ENCODE results near the gene GSDME. TPM values are rescaled to one million over a fixed set of nuclear protein-coding genes. Genes with fewer than 3 reads are reported as not detected.

GSDME gene
- total and polyA plus RNA-seq, 4 donors, result 12.0 to 53.6 (median 34.2) TPM

DNA sequence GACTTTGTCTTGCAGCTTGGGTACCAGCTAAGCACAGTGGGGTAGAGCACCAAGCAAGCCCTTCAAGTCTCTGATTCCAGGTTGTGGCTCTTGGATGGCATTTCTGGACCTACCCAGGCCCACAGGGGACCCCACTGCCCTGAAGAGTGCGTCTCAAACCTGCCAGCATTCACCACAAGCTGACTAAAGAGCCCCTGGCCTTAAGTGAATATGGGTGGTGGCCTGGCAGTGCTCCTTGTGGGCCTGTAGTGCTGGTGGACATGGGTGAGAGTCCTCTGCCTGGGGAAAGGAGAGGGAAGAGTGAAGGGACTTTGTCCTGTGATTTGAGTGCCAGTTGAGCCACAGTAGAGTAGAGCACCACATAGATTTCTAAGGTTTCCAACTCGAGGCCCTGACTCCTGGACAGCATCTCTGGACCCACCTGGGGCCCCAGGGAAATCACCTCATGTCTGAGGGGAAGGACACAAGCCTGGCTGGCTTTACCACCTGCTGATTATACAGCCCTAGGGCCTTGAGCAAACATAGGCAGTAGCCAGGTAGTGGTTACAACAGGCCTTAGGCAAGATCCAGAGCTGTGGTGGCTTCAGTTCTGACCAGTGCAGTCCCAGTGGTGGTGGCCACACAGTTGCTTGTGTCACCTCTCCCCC, 23.7 kb downstream of the GSDME start:
- no peak for DNase-seq (ENCODE audit: low read depth in 4 of 6, low spot score in 6 of 6)
- H3K27ac ChIP-seq (ENCODE audit: low read depth, low read length), result no peak overlapping the region
- H3K9me3 ChIP-seq (ENCODE audit: control insufficient read depth, insufficient read depth, low read length), result peaks cover 4% of the 10 kb centered on the region
- 86% methylated on average over 1 of the region's 2 CpGs for WGBS (ENCODE audit: insufficient coverage)
- H3K4me1 ChIP-seq (ENCODE audit: control insufficient read depth, insufficient read depth, low read length), result peaks cover 9% of the 10 kb centered on the region
- no peak overlapping the region for H3K4me3 ChIP-seq (ENCODE audit: low read depth, low read length)
- no peaks in the 10 kb centered on the region for H3K27me3 ChIP-seq (ENCODE audit: control insufficient read depth, insufficient read depth, low read length)
- H3K36me3 ChIP-seq (ENCODE audit: control insufficient read depth, insufficient read depth, low read length), result no peaks in the 10 kb centered on the region

GRCh38 chr7:24732646-24733413, 24.4 kb downstream of the GSDME start:
- H3K4me3 ChIP-seq (ENCODE audit: low read depth, low read length), result no peak overlapping the region
- no peak overlapping the region for H3K27ac ChIP-seq (ENCODE audit: low read depth, low read length)
- no peaks in the 10 kb centered on the region for H3K9me3 ChIP-seq (ENCODE audit: control insufficient read depth, insufficient read depth, low read length)
- H3K36me3 ChIP-seq (ENCODE audit: control insufficient read depth, insufficient read depth, low read length), result no peaks in the 10 kb centered on the region
- WGBS (ENCODE audit: insufficient coverage), result 81% methylated on average over 3 of the region's 4 CpGs
- H3K4me1 ChIP-seq (ENCODE audit: control insufficient read depth, insufficient read depth, low read length), result peaks cover 14% of the 10 kb centered on the region
- DNase-seq (ENCODE audit: low read depth in 4 of 6, low spot score in 6 of 6), result no peak
- no peaks in the 10 kb centered on the region for H3K27me3 ChIP-seq (ENCODE audit: control insufficient read depth, insufficient read depth, low read length)

GRCh38 chr7:24731313-24731712, 26.0 kb downstream of the GSDME start:
- H3K9me3 ChIP-seq (ENCODE audit: control insufficient read depth, insufficient read depth, low read length), result no peaks in the 10 kb centered on the region
- no peak for DNase-seq (ENCODE audit: low read depth in 4 of 6, low spot score in 6 of 6)
- no peak overlapping the region for H3K27ac ChIP-seq (ENCODE audit: low read depth, low read length)
- no peak overlapping the region for H3K4me3 ChIP-seq (ENCODE audit: low read depth, low read length)
- H3K4me1 ChIP-seq (ENCODE audit: control insufficient read depth, insufficient read depth, low read length), result peaks cover 18% of the 10 kb centered on the region
- WGBS (ENCODE audit: insufficient coverage), result 91% methylated on average over 13 of the region's 13 CpGs
- no peaks in the 10 kb centered on the region for H3K36me3 ChIP-seq (ENCODE audit: control insufficient read depth, insufficient read depth, low read length)
- H3K27me3 ChIP-seq (ENCODE audit: control insufficient read depth, insufficient read depth, low read length), result no peaks in the 10 kb centered on the region

- no peak overlapping the region for H3K27ac ChIP-seq (ENCODE audit: low read depth, low read length)
- no peaks in the 10 kb centered on the region for H3K27me3 ChIP-seq (ENCODE audit: control insufficient read depth, insufficient read depth, low read length)
- peaks cover 24% of the 10 kb centered on the region for H3K4me1 ChIP-seq (ENCODE audit: control insufficient read depth, insufficient read depth, low read length)
- DNase-seq (ENCODE audit: low read depth in 4 of 6, low spot score in 6 of 6), result no peak
- H3K4me3 ChIP-seq (ENCODE audit: low read depth, low read length), result no peak overlapping the region
- no peaks in the 10 kb centered on the region for H3K36me3 ChIP-seq (ENCODE audit: control insufficient read depth, insufficient read depth, low read length)
- H3K9me3 ChIP-seq (ENCODE audit: control insufficient read depth, insufficient read depth, low read length), result no peaks in the 10 kb centered on the region
Measured at GRCh38 chr7:24730018-24730369, 27.3 kb downstream of the GSDME start.

DNA sequence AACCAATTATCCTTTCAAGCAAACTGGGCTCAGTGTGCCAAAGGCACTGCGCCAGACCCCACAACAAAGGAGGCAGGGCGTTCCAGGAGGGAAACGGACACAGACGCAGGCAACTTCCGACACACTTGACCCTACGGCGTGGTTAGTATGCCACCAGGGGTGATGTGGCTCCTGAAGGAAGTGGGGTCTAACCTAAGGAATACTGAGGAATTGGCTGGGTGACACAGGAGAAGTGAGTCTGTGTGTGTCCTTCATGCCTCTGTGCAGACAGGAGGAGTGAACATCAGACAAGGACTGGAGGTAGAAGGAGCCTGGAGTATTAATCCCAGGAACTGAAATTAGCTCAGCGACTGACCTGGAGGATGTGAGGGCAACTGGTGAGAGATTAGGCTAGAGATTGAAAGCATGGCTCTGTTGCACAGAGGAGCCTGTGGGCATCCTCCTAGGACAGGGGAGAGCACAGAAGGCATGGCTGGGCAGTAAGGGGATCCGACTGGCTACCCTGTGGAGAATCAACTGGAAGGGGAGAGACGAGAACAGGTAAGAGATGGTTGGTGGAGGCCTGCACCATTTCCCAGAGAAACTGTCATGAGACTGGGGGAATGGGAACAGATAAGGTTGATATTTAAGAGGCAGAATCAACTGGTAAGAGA, 27.8 kb downstream of the GSDME start:
- DNase-seq (ENCODE audit: low read depth in 4 of 6, low spot score in 6 of 6), result no peak
- no peaks in the 10 kb centered on the region for H3K9me3 ChIP-seq (ENCODE audit: control insufficient read depth, insufficient read depth, low read length)
- no peak overlapping the region for H3K4me3 ChIP-seq (ENCODE audit: low read depth, low read length)
- 60% methylated on average over 10 of the region's 10 CpGs for WGBS (ENCODE audit: insufficient coverage)
- peaks cover 24% of the 10 kb centered on the region for H3K4me1 ChIP-seq (ENCODE audit: control insufficient read depth, insufficient read depth, low read length)
- no peak overlapping the region for H3K27ac ChIP-seq (ENCODE audit: low read depth, low read length)
- no peaks in the 10 kb centered on the region for H3K36me3 ChIP-seq (ENCODE audit: control insufficient read depth, insufficient read depth, low read length)
- H3K27me3 ChIP-seq (ENCODE audit: control insufficient read depth, insufficient read depth, low read length), result no peaks in the 10 kb centered on the region

GRCh38 chr7:24728503-24729364, 28.5 kb downstream of the GSDME start:
- Histone ChIP-seq H3K27me3 (ENCODE audit: control insufficient read depth, insufficient read depth, low read length) (no peaks in the 10 kb centered on the region), H3K9me3 (ENCODE audit: control insufficient read depth, insufficient read depth, low read length) (no peaks in the 10 kb centered on the region), H3K4me1 (ENCODE audit: control insufficient read depth, insufficient read depth, low read length) (peaks cover 24% of the 10 kb centered on the region), H3K4me3 (ENCODE audit: low read depth, low read length) (no peak overlapping the region), H3K36me3 (ENCODE audit: control insufficient read depth, insufficient read depth, low read length) (no peaks in the 10 kb centered on the region), H3K27ac (ENCODE audit: low read depth, low read length) (no peak overlapping the region)
- WGBS (ENCODE audit: insufficient coverage), result 62% methylated on average over 11 of the region's 16 CpGs
- peak in 3 of 6 donors; percentile 19 to 84 (median 61) for DNase-seq (ENCODE audit: low read depth in 4 of 6, low spot score in 6 of 6)

DNA sequence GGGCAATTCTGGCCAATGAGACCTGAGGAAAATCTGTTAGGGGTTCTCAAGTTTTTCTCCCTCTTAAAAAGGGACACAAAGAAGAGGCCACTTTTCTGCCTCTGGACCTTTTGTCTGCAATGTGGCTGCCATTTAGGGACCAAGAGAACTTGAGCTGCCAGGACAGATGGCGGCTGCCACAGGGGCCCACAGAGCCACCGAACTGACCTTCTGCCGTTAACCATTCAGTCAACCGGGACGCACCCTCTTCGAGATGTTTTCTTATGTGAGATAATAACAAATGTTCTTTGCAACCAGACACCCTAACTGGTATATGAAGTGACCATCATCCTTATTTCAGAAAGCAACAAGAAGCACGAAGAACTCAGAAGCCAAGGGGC, 29.2 kb downstream of the GSDME start:
- WGBS (ENCODE audit: insufficient coverage), result 93% methylated on average over 3 of the region's 7 CpGs
- DNase-seq (ENCODE audit: low read depth in 4 of 6, low spot score in 6 of 6), result no peak
- H3K4me1 ChIP-seq (ENCODE audit: control insufficient read depth, insufficient read depth, low read length), result peaks cover 26% of the 10 kb centered on the region
- no peaks in the 10 kb centered on the region for H3K27me3 ChIP-seq (ENCODE audit: control insufficient read depth, insufficient read depth, low read length)
- no peaks in the 10 kb centered on the region for H3K36me3 ChIP-seq (ENCODE audit: control insufficient read depth, insufficient read depth, low read length)
- no peak overlapping the region for H3K4me3 ChIP-seq (ENCODE audit: low read depth, low read length)
- H3K9me3 ChIP-seq (ENCODE audit: control insufficient read depth, insufficient read depth, low read length), result no peaks in the 10 kb centered on the region
- H3K27ac ChIP-seq (ENCODE audit: low read depth, low read length), result no peak overlapping the region

- DNase-seq (ENCODE audit: low read depth in 4 of 6, low spot score in 6 of 6), result no peak
- Histone ChIP-seq H3K27ac (ENCODE audit: low read depth, low read length) (no peak overlapping the region), H3K9me3 (ENCODE audit: control insufficient read depth, insufficient read depth, low read length) (no peaks in the 10 kb centered on the region), H3K4me3 (ENCODE audit: low read depth, low read length) (no peak overlapping the region), H3K27me3 (ENCODE audit: control insufficient read depth, insufficient read depth, low read length) (no peaks in the 10 kb centered on the region), H3K4me1 (ENCODE audit: control insufficient read depth, insufficient read depth, low read length) (peaks cover 33% of the 10 kb centered on the region), H3K36me3 (ENCODE audit: control insufficient read depth, insufficient read depth, low read length) (no peaks in the 10 kb centered on the region)
- WGBS (ENCODE audit: insufficient coverage), result 88% methylated on average over 8 of the region's 13 CpGs
Measured at GRCh38 chr7:24727154-24728120, 29.8 kb downstream of the GSDME start.

All from spinal cord (tissue), 10 donors.